ENCODE data around the gene GORASP1. TPM values are rescaled to one million over a fixed set of nuclear protein-coding genes. Genes with fewer than 3 reads are reported as not detected.

Gene GORASP1
- 41.0 and 49.5 TPM in 2 replicates for total RNA-seq

GRCh38 chr3:39107388-39108199 is at the start of gene GORASP1, which contains the start of gene TTC21A:
Gene GORASP1, minus strand, starts transcription at chr3:39107627. Its CDS starts 86 bp downstream, at chr3:39107541.
Gene TTC21A, plus strand, starts transcription at chr3:39107680. Its CDS starts 158 bp downstream, at chr3:39107838.

GRCh38 chr3:39051649-39052561 is 55.5 kb downstream of the GORASP1 start, which contains the start of the genes SCN11A and WDR48:
Gene SCN11A, minus strand, starts transcription at chr3:39051944. Its CDS starts 101,582 bp downstream, at chr3:38950362.
Gene WDR48, plus strand, starts transcription at chr3:39052016. Its CDS starts 10 bp downstream, at chr3:39052026.

Other genes starting within 250 kb of the GORASP1 start
- gene SCN11A, start 55.7 kb downstream of the GORASP1 start, total RNA-seq = not detected in 2 replicates
- gene WDR48, start 55.6 kb downstream of the GORASP1 start, total RNA-seq = 36.2 and 38.1 TPM in 2 replicates
- 3.0 and 3.5 TPM in 2 replicates for gene TTC21A, start 53 bp upstream of the GORASP1 start, total RNA-seq
- 17.4 and 18.1 TPM in 2 replicates for gene CSRNP1, start 46.0 kb upstream of the GORASP1 start, total RNA-seq
- gene XIRP1, start 85.0 kb upstream of the GORASP1 start, total RNA-seq = 0.05 TPM in 1 of 2 replicates, not detected in the other
- not detected in 2 replicates for gene CX3CR1, start 172.4 kb upstream of the GORASP1 start, total RNA-seq
- gene CCR8, start 222.1 kb upstream of the GORASP1 start, total RNA-seq = not detected in 2 replicates